Measurements from ENCODE around the gene PARVG. TPM values are rescaled to one million over a fixed set of nuclear protein-coding genes. Genes with fewer than 3 reads are reported as not detected.
A peak's percentile ranks its signal among the peaks of the same experiment; 100 is the strongest.

The PARVG gene
- total and polyA plus RNA-seq, 12 donors: 1.4 to 61.1 (median 14.8) TPM

- peak in 1 of 7 donors; percentile 10 for DNase-seq
- Histone ChIP-seq H3K4me1 (replicated peaks in 1 of 2) (no peaks in the 10 kb centered on the region), H3K27me3 (no peaks in the 10 kb centered on the region), H3K9me3 (replicated peaks in 1 of 3) (no peaks in the 10 kb centered on the region), H3K4me3 (no peak overlapping the region), H3K36me3 (replicated peaks in 1 of 2) (no peaks in the 10 kb centered on the region), H3K27ac (no peak overlapping the region)
- WGBS, 4 donors: 56 to 69% (median 66%) methylated on average over 13 of the region's 13 CpGs
- TF ChIP-seq POLR2A (IDR thresholded peaks at IDR 0.05) (no peak), CTCF (IDR thresholded peaks at IDR 0.05) (no peak)
- intact Hi-C loops (cut with DNase I): no loop called here
Observed at GRCh38 chr22:44256556-44257485, 76.1 kb downstream of the PARVG start.

Other genes starting within 250 kb of the PARVG start
- 10 to 100 TPM; 44.9 to 85.7 (median 62.5) TPM for gene SAMM50, start 225.5 kb upstream of the PARVG start, total RNA-seq
- 10 to 100 TPM; 15.8 to 91.5 (median 18.7) TPM for gene SAMM50, start 225.5 kb upstream of the PARVG start, polyA plus RNA-seq
- gene PARVB, start 156.6 kb upstream of the PARVG start, total RNA-seq: 10 to 100 TPM; 17.1 to 77.6 (median 55.4) TPM
- gene PARVB, start 156.6 kb upstream of the PARVG start, polyA plus RNA-seq: 10 to 100 TPM; 16.9 to 42.5 (median 23.8) TPM
- 1 to 10 TPM in 5 of 9 donors, under 1 TPM in 4; 0.33 to 2.2 (median 1.0) TPM for gene SHISAL1, start 132.0 kb downstream of the PARVG start, total RNA-seq
- gene SHISAL1, start 132.0 kb downstream of the PARVG start, polyA plus RNA-seq: 1 to 10 TPM in 2 of 3 donors, under 1 TPM in 1; 0.71 to 2.4 (median 1.0) TPM